Urinary bladder (tissue), 4 donors: ENCODE results near the gene NREP. TPM values are rescaled to one million over a fixed set of nuclear protein-coding genes. Genes with fewer than 3 reads are reported as not detected.

Source experiments
- DNase-seq: peaks from one replicate; pipeline ENCODE4 v3.0.0-alpha.2; 2015; ENCODE audit errors: extremely low spot score
- H3K27ac ChIP-seq: one replicate; pipeline ENCODE4 v1.5.1; 2013; ENCODE audit warnings: low read depth, mild to moderate bottlenecking, moderate library complexity
- H3K36me3 ChIP-seq: one replicate; pipeline ENCODE4 v1.6.1; 2013; ENCODE audit warnings: mild to moderate bottlenecking, moderate library complexity; ENCODE audit not compliant: insufficient read depth
- H3K4me1 ChIP-seq: one replicate; pipeline ENCODE4 v1.6.1; 2013; ENCODE audit warnings: mild to moderate bottlenecking, moderate library complexity; ENCODE audit not compliant: insufficient read depth
- H3K4me3 ChIP-seq: one replicate; pipeline ENCODE4 v1.5.1; 2013; ENCODE audit warnings: low read depth, low read length
- WGBS: extraction: QIAGEN DNeasy Blood & Tissue Kit; methylation state at CpG from one replicate; pipeline ENCODE4 v1.1.7; 2013; 5-methylcytosine and 5-hydroxymethylcytosine counted together
- polyA plus RNA-seq: library from polyadenylated mRNA; stranded (reverse); fragments of 200-250 nt; gene quantifications from one replicate; pipeline ENCODE4 v1.2.3, GENCODE V29; 2013
- total RNA-seq: library from RNA; depleted of rRNA; stranded (reverse); fragments of >200 nt; gene quantifications from one replicate; pipeline ENCODE4 v1.2.3, GENCODE V29; 2014
- donor health status: healthy with polysubstance abuse.
- donor health status: healthy.

Gene NREP
- total and polyA plus RNA-seq, 2 donors, result 24.6 to 372 TPM

- H3K27ac ChIP-seq, result no peak overlapping the region
- DNase-seq, result no peak
- no peaks in the 10 kb centered on the region for H3K4me1 ChIP-seq
- no peak overlapping the region for H3K4me3 ChIP-seq
- H3K36me3 ChIP-seq, result no peaks in the 10 kb centered on the region
- 74% methylated on average over 3 of the region's 3 CpGs for WGBS
These were observed 17.6 kb downstream of the NREP start for GRCh38 chr5:111739416-111739815.

- H3K27ac ChIP-seq, result no peak overlapping the region
- 83% methylated on average over 5 of the region's 5 CpGs for WGBS
- H3K4me1 ChIP-seq, result no peaks in the 10 kb centered on the region
- no peak overlapping the region for H3K4me3 ChIP-seq
- H3K36me3 ChIP-seq, result no peaks in the 10 kb centered on the region
- DNase-seq, result no peak
These were observed 18.9 kb downstream of the NREP start for GRCh38 chr5:111738118-111738517.

- Histone ChIP-seq H3K27ac (no peak overlapping the region), H3K4me1 (no peaks in the 10 kb centered on the region), H3K4me3 (no peak overlapping the region), H3K36me3 (no peaks in the 10 kb centered on the region)
- DNase-seq, result no peak
- WGBS, result 15% methylated on average over 1 of the region's 1 CpG
These were observed 19.3 kb downstream of the NREP start for GRCh38 chr5:111737716-111738115.

GRCh38 chr5:111735583-111736270 lies 21.3 kb downstream of the NREP start:
- Histone ChIP-seq H3K27ac (no peak overlapping the region), H3K4me1 (no peaks in the 10 kb centered on the region), H3K4me3 (no peak overlapping the region), H3K36me3 (no peaks in the 10 kb centered on the region)
- DNase-seq, result no peak
- WGBS, result 43% methylated on average over 8 of the region's 8 CpGs

GRCh38 chr5:111734597-111734996 lies 22.4 kb downstream of the NREP start:
- H3K4me1 ChIP-seq, result no peaks in the 10 kb centered on the region

GRCh38 chr5:111734013-111734412 lies 23.0 kb downstream of the NREP start:
- 70% methylated on average over 5 of the region's 6 CpGs for WGBS
- Histone ChIP-seq H3K4me3 (no peak overlapping the region), H3K36me3 (no peaks in the 10 kb centered on the region), H3K4me1 (no peaks in the 10 kb centered on the region), H3K27ac (no peak overlapping the region)
- DNase-seq, result no peak

More at GRCh38 chr5:111734597-111734996, 22.4 kb downstream of the NREP start:
- Histone ChIP-seq H3K4me3 (no peak overlapping the region), H3K27ac (no peak overlapping the region), H3K36me3 (no peaks in the 10 kb centered on the region)
- no peak for DNase-seq
- 71% methylated on average over 3 of the region's 3 CpGs for WGBS

DNA sequence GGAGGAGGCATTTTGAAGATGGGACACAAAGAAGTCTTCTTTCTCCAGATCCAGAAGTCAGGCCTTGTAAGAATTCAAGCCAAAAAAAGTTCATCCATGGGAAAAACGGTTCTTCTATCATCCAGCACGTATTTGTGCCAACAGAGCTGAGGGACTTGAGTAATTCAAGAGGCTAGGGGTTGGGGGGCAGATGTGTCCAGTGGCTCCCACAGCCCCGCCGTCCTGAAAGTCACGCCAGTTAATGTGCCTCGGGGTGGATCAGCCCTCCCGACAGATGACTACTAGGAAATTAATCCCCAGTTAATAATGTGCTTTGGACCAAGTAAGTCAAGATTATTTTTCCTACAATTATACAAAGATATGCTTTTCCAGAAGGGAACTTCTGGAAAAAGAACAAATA lies 23.4 kb downstream of the NREP start:
- DNase-seq, result no peak
- H3K27ac ChIP-seq, result no peak overlapping the region
- H3K4me1 ChIP-seq, result no peaks in the 10 kb centered on the region
- 78% methylated on average over 7 of the region's 7 CpGs for WGBS
- no peak overlapping the region for H3K4me3 ChIP-seq
- H3K36me3 ChIP-seq, result no peaks in the 10 kb centered on the region

DNA sequence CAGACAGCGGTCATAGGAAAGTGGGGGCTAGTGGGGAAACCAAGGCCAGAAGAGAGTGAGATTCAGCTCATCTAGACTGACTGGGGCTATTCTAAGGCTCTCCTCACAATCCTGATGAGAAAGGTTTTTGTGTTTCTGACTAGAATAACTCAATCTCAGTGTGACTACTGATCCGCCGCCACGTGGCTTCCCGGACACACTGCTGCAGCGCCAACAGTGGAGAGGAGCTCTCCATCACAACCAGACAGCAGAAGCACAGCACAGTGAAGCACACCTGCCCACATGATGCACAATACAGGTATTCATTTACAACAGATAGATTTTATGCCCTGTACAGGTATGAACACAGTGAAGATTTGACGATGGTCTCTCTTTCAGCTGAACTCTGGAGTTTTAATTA lies 25.4 kb downstream of the NREP start:
- H3K4me1 ChIP-seq, result no peaks in the 10 kb centered on the region
- no peak for DNase-seq
- no peaks in the 10 kb centered on the region for H3K36me3 ChIP-seq
- H3K27ac ChIP-seq, result no peak overlapping the region
- WGBS, result 94% methylated on average over 7 of the region's 7 CpGs
- H3K4me3 ChIP-seq, result no peak overlapping the region

- WGBS, result 92% methylated on average over 8 of the region's 8 CpGs
- Histone ChIP-seq H3K36me3 (no peaks in the 10 kb centered on the region), H3K4me1 (no peaks in the 10 kb centered on the region), H3K27ac (no peak overlapping the region), H3K4me3 (no peak overlapping the region)
- DNase-seq, result no peak
These were observed 26.2 kb downstream of the NREP start for GRCh38 chr5:111730659-111731382.

- Histone ChIP-seq H3K27ac (no peak overlapping the region), H3K4me1 (no peaks in the 10 kb centered on the region), H3K36me3 (no peaks in the 10 kb centered on the region), H3K4me3 (no peak overlapping the region)
- WGBS, result 89% methylated on average over 3 of the region's 3 CpGs
- DNase-seq, result no peak
These were observed 28.1 kb downstream of the NREP start for GRCh38 chr5:111728941-111729340.

DNA sequence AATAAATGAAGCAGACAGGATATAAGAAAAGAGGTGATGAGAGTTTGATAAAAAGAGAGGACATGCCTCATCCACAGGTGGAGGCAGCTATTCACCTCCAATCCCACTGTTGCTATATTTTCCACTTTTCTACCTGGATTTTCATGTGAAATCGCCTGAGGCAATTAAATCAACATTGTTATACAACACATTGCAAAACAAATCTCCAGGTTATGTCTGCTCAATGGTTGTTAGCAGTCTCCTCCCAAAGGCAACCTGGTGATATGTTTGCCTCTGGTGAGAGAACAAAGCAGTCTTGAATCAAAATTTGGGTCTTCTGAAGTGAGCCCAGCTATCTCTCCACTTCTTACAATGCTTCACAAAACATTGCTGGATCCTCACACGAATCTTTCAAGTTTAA lies 30.0 kb downstream of the NREP start:
- no peak for DNase-seq
- Histone ChIP-seq H3K27ac (no peak overlapping the region), H3K36me3 (no peaks in the 10 kb centered on the region), H3K4me3 (no peak overlapping the region), H3K4me1 (no peaks in the 10 kb centered on the region)
- 92% methylated on average over 2 of the region's 2 CpGs for WGBS

DNA sequence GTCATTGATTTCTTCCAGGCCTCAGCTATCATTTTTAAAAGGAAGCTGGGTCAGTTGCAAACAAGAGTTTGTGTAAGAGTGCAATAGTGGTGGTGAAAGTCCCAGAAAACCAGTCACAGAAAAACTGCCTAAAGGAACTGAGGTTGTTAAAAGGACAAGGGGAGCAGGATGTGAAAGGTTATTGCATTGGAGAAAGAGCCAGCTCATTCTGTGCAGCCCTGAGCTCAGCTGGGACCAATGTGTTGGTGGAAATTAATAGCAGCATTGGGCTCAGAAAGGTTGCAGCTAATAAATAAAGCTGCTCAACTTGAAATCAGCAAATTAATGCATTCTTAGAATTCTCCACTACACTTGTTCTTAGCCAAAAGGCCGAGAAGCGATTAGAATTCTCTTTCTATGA lies 34.9 kb downstream of the NREP start:
- Histone ChIP-seq H3K4me1 (no peaks in the 10 kb centered on the region), H3K36me3 (no peaks in the 10 kb centered on the region), H3K4me3 (no peak overlapping the region), H3K27ac (no peak overlapping the region)
- WGBS, result 70% methylated on average over 2 of the region's 2 CpGs
- DNase-seq, result no peak

- no peak overlapping the region for H3K27ac ChIP-seq
- no peak for DNase-seq
- no peaks in the 10 kb centered on the region for H3K36me3 ChIP-seq
- 83% methylated on average over 2 of the region's 2 CpGs for WGBS
- no peak overlapping the region for H3K4me3 ChIP-seq
- no peaks in the 10 kb centered on the region for H3K4me1 ChIP-seq
These were observed 36.6 kb downstream of the NREP start for GRCh38 chr5:111720333-111720890.

GRCh38 chr5:111719773-111720172 lies 37.2 kb downstream of the NREP start:
- Histone ChIP-seq H3K4me1 (no peaks in the 10 kb centered on the region), H3K4me3 (no peak overlapping the region), H3K36me3 (no peaks in the 10 kb centered on the region), H3K27ac (no peak overlapping the region)
- no peak for DNase-seq
